ENCODE data around the gene ABHD13. TPM values are rescaled to one million over a fixed set of nuclear protein-coding genes. Genes with fewer than 3 reads are reported as not detected.
"Not testable (repeated sequence)": the region's sequence is repeated elsewhere in the genome, so short reads cannot be mapped to it uniquely, and the experiment has no call there.

ABHD13 gene
- total RNA-seq, 4 donors from 2014 or later, result 9.0 to 15.3 (median 11.3) TPM

- TF ChIP-seq CTCF (IDR thresholded peaks at IDR 0.05), result no peak
- no peak for DNase-seq (ENCODE audit: low spot score)
- ATAC-seq (ENCODE audit: low FRiP score), result no peak
These were observed 39.1 kb downstream of the ABHD13 start for GRCh38 chr13:108257248-108257647.

- no peak for TF ChIP-seq CTCF (IDR thresholded peaks at IDR 0.05)
- no peak for ATAC-seq (ENCODE audit: low FRiP score)
- no peak for DNase-seq (ENCODE audit: low spot score)
These were observed 45.6 kb downstream of the ABHD13 start for GRCh38 chr13:108263621-108264355.

GRCh38 chr13:108266321-108266990 lies 48.3 kb downstream of the ABHD13 start:
- ATAC-seq (ENCODE audit: low FRiP score), result no peak
- TF ChIP-seq CTCF (IDR thresholded peaks at IDR 0.05), result no peak
- DNase-seq (ENCODE audit: low spot score), result no peak

GRCh38 chr13:108267347-108267746 lies 49.2 kb downstream of the ABHD13 start:
- ATAC-seq (ENCODE audit: low FRiP score) (no peak), DNase-seq (ENCODE audit: low spot score) (no peak)
- TF ChIP-seq CTCF (IDR thresholded peaks at IDR 0.05), result no peak

- ATAC-seq (ENCODE audit: low FRiP score); DNase-seq (ENCODE audit: low spot score): not testable (repeated sequence)
These were observed 49.7 kb downstream of the ABHD13 start for GRCh38 chr13:108267855-108268254.

GRCh38 chr13:108268466-108269112 lies 50.4 kb downstream of the ABHD13 start:
- TF ChIP-seq CTCF (IDR thresholded peaks at IDR 0.05), result no peak
- DNase-seq (ENCODE audit: low spot score) (no peak), ATAC-seq (ENCODE audit: low FRiP score) (peak; percentile 13)

GRCh38 chr13:108269601-108270328 lies 51.6 kb downstream of the ABHD13 start, which contains the start of gene TNFSF13B:
Gene TNFSF13B (plus strand): TSS chr13:108269718. CDS start chr13:108269896, 178 bp downstream.
- no peak for TF ChIP-seq CTCF (IDR thresholded peaks at IDR 0.05)
- ATAC-seq (ENCODE audit: low FRiP score) (peak; percentile 68), DNase-seq (ENCODE audit: low spot score) (no peak)
